ENCODE results near the gene SATB1.

GRCh38 chr3:18434711-18435110, 9.6 kb upstream of the SATB1 start:
- TF ChIP-seq EP300 (IDR thresholded peaks at IDR 0.05; ENCODE audit: low read depth) = no peak
- TF ChIP-seq POLR2A (IDR thresholded peaks at IDR 0.05) = no peak

Data from transverse colon (tissue), 1 donor.